Activated CD4-positive, alpha-beta T cell treated with anti-CD3 and anti-CD28 coated beads for 1 hour (primary cell): ENCODE results near the gene THUMPD2.
"Not testable (repeated sequence)": the region's sequence is repeated elsewhere in the genome, so short reads cannot be mapped to it uniquely, and the experiment has no call there.

Experiments used
- DNase-seq: peaks from one replicate; pipeline ENCODE4 v3.0.0-alpha.2; 2020

THUMPD2 gene

DNA sequence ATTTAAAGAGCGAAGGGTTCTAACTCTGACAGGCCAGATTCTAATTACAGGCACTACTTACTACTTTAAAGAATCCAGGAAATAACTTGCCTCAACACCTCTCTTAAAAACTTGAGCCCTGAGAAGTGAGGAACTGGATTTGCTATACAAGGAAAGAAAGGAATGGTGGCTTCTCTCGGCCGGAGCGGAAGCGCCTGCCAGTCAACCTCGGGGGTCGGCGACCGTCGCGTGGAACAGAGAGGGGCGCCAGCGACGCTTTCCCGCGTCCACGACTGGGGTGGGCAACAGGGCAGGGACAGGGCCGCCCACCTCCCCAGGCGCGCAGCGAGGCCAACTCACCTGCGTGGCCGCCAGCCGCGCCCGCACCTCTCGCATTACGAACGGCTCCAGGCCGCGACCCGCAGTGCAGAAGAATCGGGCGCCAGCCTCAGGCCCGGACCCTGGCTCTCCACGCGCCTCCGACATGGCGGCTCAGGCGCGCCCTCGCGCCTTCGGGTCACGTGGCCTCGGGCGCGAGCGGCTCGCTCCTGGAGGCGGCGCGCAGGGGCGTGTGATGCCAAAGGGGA is at the start of gene THUMPD2:
Gene THUMPD2 (minus strand): TSS at position 484 of the 566 bp plus-strand sequence. CDS start 19 bp downstream, at position 465.
- peak; percentile 39 for DNase-seq

DNA sequence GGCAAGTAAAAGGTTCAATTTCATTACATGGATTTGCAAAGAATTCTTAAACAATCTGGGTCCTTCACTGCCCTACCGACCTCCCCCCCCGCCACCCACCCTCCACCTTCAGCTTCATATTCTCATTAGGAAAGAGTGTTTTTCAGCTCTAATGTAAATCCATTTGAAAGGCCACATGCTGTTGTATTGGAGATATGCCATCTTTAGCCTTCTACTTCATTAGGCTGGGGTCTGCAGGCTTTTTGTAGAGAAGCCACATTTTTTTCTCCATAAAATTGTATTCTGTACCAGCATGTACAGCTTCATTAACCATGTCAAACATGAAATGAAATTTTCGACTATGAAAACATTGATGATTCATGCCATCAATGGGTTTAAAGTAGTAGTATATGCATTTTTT is 42.8 kb upstream of the THUMPD2 start:
- DNase-seq, result no peak

- DNase-seq, result no peak
Observed at GRCh38 chr2:39816845-39817244, 37.8 kb upstream of the THUMPD2 start.

DNA sequence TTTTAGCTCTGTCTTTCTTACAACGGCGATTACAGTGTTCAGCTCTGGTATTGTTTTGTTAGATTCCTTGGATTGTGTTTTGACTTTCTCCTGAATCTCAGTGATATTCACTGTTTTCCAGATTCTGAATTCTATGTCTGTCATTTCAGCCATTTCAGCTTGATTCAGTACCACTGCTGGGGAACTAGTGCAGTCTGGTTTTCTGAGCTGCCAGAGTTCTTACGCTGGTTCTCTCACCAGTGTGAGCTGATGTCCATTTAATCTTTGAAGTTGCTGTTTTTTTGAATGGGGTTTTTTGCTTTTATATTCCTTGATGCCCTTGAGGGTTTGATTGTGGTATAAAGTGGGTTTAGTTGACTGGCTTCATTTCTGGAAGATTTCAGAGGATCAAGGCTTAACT is 37.4 kb upstream of the THUMPD2 start:
- DNase-seq, result no peak

DNA sequence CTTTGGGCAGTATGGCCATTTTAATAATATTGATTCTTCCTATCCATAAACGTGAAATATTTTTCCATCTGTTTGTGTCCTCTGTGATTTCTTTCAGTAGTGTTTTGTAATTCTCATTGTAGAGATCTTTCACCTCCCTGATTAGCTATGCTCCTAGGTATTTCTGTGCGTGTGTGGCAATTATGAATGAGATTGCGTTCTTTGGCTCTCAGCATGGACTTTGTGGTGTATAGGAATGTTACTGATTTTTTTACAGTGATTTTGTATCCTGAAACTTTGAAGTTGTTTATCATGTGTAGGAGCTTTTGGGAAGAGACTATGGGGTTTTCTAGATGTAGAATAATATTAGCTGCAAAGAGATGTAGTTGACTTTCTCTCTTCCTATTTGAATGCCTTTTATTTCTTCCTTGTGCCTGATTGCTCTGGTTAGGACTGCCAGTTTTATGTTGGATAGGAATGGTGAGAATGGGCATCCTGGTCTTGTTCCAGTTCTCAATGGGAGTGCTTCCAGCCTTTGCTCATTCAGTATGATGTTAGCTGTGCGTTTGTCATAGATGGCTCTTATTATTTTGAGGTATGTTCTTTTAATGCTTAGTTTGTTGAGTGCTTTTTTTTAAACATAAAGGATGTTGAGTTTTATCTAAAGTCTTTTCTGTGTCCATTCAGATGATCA is 27.0 kb upstream of the THUMPD2 start:
- DNase-seq, result no peak

GRCh38 chr2:39803839-39804238 is 24.8 kb upstream of the THUMPD2 start:
- DNase-seq, result no peak

- DNase-seq, result no peak
Observed at GRCh38 chr2:39800752-39801151, 21.7 kb upstream of the THUMPD2 start.

GRCh38 chr2:39796134-39796533 is 17.1 kb upstream of the THUMPD2 start:
- DNase-seq, result no peak

DNA sequence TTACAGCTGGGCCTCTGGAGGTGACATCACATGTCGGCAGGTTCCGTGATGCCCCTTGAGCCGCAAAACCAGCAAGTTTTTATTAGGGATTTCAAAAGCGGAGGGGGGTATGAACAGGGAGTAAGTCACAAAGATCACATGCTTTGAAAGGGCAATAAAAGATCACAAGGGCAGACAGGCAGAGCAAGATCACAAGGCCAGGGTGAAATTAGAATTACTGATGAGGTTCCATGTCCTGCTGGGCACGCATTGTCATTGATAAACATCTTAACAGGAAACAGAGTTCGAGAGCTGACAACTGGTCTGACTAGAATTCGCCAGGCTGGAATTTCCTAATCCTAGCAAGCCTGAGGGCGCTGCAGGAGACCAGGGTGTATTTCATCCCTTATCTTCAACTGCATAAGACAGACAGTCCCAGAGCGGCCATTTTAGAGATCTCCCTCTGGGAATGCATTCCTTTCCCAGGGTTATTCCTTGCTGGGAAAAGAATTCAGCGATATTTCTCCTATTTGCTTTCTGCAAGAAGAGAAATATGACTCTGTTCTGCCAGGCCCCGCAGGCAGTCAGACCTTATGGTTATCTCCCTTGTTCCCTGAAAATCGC is 11.3 kb upstream of the THUMPD2 start:
- DNase-seq, result not testable (repeated sequence)

DNA sequence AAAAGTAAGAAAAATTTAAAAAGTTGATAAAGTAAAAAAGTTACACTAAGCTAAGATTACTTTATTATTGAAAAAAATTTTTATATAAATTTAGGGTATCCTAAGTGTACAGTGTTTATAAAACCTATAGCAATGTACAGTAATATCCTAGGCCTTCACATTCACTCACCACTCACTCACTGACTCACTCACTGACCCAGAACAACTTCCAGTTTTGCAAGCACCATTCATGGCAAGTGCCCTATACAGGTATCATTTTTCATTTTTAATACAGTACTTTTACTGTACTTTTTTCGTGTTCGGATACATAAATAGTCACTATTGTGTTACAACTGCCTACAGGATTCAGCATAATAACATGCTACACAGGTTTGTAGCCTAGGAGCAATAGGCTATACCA is 8.9 kb upstream of the THUMPD2 start:
- DNase-seq, result no peak

DNA sequence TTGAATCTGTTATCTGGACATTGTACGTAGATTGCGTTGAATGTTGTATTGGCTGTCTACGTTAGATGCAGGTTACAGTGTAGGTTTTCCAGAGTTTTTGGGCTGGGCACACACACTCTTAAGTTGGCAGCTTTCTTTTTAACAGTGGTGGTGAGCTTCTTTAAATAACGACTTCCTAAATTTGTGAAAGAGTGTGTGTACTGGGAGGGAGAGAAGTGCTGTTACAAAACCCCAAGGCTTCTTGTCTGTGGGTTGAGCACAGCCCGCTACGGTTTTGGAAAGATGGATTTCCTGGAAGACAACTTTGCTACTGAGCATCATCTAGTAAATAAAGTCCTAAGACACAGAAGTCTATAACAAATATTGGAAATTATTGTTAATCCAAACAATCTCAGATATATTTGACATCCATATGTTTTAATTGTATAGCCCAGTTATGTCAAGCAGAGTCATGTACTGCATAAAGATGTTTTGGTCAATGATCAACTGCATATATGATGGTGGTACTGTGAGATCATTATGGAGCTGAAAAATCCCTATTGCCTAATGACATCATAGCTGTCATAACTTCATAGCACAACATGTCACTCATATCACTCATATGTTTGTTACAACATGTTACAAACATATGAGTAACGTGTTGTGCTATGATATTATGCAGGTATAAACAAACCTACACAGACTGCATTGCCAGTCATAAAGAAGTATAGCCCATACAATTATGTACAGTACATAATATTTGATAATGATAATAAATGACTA is 7.9 kb upstream of the THUMPD2 start:
- DNase-seq, result no peak

GRCh38 chr2:39782591-39782990 is 3.5 kb upstream of the THUMPD2 start:
- no peak for DNase-seq

GRCh38 chr2:39781697-39782096 is 2.6 kb upstream of the THUMPD2 start:
- no peak for DNase-seq

GRCh38 chr2:39780825-39781600 is 2.0 kb upstream of the THUMPD2 start:
- no peak for DNase-seq

- DNase-seq, result no peak
Observed at GRCh38 chr2:39779927-39780326, 869 bp upstream of the THUMPD2 start.

- no peak for DNase-seq
Observed at GRCh38 chr2:39779341-39779851, 338 bp upstream of the THUMPD2 start.

DNA sequence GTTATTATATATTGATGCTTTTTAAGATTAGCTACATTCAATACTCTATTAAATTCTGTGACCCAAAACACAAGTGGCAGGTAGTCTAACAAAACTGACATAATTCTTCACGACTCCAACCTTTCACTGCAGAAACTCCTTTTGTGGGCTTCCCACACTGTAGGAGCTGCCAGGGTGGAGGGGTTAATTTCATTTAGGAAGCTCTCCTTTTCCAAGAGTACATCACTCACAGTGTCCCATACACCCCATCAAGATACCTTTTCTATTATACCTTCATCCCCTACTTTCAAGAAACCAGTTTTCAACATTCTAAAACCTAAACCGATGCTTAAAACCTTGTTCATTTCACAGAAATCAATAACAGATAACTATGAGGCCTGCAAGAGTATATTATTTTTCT is 825 bp downstream of the THUMPD2 start:
- DNase-seq, result no peak

DNA sequence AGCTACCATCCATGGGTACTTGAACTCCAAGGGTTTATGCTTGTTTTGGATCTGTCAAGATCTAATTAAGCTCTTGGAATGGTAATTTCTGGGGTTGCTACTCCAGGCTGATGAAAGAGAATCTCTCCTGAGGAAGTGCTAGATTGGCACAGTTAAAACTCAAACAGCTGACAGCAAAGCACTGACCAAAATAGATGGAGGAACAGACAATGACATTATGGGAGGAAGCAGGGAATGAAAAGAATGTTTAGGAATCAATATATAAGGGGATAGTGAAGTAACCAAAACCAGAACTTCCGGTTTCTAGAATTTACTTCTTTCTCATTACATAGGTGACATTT is 6.3 kb downstream of the THUMPD2 start:
- DNase-seq, result no peak

DNA sequence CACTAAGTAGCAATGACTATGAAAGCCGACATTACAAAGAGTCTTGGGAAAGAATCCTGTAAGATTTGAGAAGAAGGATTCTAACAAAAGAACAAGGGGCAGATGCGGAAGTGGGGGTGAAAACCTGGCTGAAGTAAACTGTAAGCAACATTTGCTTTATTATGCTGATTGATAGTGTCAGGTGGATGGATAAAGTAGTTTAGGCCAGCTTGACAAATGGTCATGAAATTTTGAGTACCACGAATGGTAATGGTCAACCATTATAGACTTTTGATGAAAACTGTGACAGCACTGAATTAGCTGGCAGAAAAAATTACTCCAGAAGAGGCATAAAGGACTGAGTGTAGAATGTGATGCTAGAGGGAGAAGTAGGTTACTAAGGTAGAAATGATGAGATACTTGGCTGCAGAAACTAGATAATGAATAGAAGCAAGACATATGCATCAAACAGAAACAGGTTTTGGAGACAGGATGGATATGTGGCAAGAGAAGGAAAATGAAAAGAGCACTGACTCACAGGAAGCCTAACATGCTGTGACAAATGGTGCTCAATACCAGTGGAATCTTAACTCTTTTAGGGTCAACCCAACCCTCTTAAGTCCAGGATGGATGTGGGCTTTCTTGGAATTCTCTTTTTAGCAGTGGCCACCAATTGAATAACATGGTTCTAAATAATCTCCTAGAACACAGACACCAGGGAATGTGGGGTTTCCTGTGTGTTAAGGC is 6.8 kb downstream of the THUMPD2 start:
- no peak for DNase-seq

- DNase-seq, result no peak
Observed at GRCh38 chr2:39762448-39762847, 16.6 kb downstream of the THUMPD2 start.

- no peak for DNase-seq
Observed at GRCh38 chr2:39757156-39757555, 21.9 kb downstream of the THUMPD2 start.

DNA sequence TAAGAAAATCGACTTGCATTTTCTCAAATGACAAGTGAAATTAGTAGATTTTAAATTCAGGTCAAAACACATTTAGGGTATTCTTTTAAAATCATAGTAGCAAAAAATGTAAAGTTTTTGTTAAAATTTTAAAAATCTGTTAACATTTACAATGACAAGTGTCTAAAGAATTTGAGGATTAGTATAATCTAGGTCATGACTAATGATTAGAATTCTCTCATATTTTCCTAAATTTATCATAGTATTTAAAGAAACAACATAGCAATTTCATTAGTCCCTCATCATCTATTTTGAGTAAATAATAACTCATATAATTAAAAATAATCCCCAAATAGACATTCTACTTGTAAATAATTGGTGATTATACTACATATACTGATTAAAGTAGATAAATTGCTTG is 23.6 kb downstream of the THUMPD2 start:
- no peak for DNase-seq
